Testis (tissue), 2 donors: ENCODE data around the gene CRADD.

Experiments used
- POLR2A ChIP-seq: fragments of 450-650 bp; IDR thresholded peaks from one replicate; pipeline ENCODE4 v1.6.1; 2017; ENCODE audit warnings: antibody characterized with exemption, mild to moderate bottlenecking, moderate library complexity
- TF ChIP-seq, protein P1 (sequence below), 3 experiments: fragments of 450-650 bp in 2 of 3; fragments of 200-600 bp in 1 of 3; sonication (generic) in 1 of 3; IDR thresholded peaks; one replicate each; pipeline ENCODE4 v1.5.1; 2016 to 2019; ENCODE audit warnings: antibody characterized with exemption in 3 of 3, mild to moderate bottlenecking in 2 of 3, moderate library complexity in 1 of 3

DNA sequence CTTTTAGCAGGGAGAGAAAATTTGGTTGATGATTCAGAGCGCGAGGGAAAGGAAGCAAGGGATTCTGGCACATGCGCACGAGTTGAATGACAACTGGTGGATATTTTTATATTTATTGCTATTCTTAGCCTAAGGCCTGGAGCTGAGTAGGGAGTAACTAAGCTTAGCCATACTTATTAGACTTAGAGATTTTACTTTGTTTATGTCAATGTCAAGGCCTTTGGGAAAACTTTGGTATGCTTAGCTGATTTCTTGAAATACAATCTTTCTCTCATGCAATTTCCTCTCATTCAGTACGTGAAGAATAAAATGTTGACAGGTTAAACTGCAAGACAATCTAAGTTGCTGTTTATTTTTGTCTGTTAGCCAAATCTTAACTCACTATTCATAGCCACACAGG lies 101.1 kb downstream of the CRADD start:
- TF ChIP-seq, protein P1, sequence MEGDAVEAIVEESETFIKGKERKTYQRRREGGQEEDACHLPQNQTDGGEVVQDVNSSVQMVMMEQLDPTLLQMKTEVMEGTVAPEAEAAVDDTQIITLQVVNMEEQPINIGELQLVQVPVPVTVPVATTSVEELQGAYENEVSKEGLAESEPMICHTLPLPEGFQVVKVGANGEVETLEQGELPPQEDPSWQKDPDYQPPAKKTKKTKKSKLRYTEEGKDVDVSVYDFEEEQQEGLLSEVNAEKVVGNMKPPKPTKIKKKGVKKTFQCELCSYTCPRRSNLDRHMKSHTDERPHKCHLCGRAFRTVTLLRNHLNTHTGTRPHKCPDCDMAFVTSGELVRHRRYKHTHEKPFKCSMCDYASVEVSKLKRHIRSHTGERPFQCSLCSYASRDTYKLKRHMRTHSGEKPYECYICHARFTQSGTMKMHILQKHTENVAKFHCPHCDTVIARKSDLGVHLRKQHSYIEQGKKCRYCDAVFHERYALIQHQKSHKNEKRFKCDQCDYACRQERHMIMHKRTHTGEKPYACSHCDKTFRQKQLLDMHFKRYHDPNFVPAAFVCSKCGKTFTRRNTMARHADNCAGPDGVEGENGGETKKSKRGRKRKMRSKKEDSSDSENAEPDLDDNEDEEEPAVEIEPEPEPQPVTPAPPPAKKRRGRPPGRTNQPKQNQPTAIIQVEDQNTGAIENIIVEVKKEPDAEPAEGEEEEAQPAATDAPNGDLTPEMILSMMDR (IDR thresholded peaks at IDR 0.05): no peak
- no peak for TF ChIP-seq POLR2A
